ENCODE results near the gene PHKB.
A peak's percentile ranks its signal among the peaks of the same experiment; 100 is the strongest.

PHKB gene

DNA sequence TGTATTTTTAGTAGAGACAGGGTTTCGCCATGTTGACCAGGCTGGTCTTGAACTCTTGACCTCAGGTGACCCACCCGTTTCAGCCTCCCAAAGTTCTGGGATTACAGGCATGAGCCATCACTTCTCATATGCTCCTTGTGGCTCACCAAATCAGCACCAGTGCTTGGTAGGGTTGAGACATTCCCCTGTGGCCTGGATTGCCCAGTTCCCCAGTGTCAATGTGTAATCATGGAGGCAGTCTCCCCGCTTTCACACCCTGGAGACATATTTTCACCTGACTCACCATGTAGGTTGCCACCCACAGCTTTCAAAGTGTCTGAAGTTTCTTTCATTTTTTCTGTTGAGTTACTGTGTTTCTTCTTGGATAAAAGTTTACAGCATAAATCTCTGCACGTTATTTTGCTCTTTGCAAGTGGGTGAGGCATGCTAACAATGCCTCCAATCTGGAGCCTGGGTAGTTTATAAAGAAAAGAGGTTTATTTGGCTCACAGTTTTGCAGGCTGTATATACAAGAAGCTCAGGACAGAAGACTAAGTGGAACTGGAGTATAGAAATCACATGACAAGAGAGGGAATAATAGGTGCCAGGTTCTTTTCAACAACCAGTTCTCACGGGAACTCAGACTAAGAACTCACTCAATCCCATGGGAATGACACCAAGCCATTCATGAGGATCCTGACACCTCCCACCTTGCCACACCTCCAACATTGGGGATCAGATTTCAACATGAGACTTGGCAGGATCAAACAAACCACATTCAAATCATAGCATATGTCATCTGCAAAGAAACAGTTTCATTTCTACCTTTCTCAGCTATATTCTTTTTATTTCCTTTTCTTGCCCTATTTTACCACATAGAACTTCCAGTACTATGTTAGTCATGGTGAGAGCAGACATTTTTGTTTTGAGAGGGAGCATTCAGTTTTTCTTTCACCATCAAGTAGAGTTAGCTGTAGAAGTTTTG lies 113.2 kb downstream of the PHKB start:
- DNase-seq, result peak; percentile 9

- DNase-seq, result no peak
Observed at GRCh38 chr16:47577029-47577428, 115.9 kb downstream of the PHKB start.

GRCh38 chr16:47578033-47578432 lies 116.9 kb downstream of the PHKB start:
- no peak for DNase-seq

DNA sequence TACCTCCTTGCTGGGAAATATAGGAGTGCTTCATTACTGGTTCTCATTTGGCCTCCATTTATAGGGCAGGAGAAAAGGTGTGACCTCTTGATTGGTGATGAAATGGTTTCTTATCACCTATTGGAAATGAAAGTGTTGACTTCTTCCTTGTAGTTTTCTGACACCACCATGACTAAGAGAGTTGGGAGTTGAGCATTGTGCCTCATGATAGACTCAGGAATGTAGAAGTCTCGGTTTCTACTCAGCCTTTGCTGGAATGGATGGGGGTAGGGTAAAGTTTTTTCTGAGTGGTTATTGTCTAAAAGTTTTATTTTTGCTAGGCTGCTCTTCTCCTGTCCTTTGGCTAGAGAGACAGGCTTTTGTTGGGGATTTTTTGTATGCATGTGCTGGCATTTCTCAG lies 117.4 kb downstream of the PHKB start:
- no peak for DNase-seq

- DNase-seq, result no peak
Observed at GRCh38 chr16:47581114-47581513, 120.0 kb downstream of the PHKB start.

- DNase-seq, result no peak
Observed at GRCh38 chr16:47584464-47585225, 123.5 kb downstream of the PHKB start.

DNA sequence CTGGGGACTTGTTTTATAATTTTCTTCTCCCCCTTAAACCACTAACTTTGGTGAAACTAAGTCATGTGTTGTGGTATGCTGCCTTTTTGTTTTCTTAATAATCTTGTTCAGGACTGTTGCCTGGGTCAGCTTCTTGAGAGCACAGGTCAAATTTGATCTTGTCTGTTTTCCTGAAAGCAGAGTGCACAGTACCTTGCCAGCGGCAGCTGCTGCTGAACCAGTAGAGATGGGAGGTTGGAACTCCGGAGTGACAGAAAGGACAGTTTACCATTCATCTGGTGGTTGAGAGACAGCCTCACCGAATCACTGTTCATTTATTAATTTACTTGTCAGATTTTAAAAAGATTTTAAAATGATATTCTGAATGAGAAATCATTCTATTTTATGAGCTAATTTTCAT lies 125.0 kb downstream of the PHKB start:
- no peak for DNase-seq

DNA sequence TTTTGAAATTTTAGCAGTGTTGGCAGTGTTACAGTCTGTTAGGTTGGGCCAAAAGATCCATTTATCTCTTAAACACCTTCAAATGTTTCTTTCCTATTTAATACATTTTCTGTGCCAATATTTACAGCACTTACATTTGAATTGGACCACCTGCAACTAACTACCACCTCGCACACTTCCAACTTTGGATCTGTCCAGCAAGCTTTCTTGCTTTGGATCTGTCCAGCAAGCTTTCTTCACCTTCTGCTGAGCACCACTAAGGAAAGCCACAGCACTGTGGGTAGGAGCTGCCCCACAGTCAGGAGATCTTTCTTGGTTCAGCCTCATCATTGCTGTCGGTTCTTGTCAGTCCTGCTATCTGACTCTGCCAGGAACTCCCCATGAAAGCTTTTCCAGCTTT lies 129.3 kb downstream of the PHKB start:
- no peak for DNase-seq

- no peak for DNase-seq
Observed at GRCh38 chr16:47592232-47592631, 131.1 kb downstream of the PHKB start.

DNA sequence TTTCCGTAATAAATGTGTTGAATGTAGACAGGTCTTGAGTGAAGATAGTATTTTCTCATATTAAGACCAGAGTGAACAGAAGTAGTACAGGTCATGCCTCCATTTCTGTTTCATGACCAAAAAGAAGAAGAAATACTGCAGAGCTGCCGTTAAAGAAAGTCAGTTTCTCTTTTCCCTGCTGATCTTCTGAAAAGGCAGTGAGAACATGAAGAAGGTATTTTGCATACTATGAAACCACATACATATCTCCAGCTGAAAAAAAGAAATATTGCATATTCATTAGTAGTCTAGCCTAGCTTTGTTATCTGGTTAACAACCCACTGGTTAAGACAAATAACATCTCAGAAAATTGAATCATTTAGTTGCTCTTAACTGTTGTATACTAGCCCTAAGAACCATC lies 138.4 kb downstream of the PHKB start:
- no peak for DNase-seq

DNA sequence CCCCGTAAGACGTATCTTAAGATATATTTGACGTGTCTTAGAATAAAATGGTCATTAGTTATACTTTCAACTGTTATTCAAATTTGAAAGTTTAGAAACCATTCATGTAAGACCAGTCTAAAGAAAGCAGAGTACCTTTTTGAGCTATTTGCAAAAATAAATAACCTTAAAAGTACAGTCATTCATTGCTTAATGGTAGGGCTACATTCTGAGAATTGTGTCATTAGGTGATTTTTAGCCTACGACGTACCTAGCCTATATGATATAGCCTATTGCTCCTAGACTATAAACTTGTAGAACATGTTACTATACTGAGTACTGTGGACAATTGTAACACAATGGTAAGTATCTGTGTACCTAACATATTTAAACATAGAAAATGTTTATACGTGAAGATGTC lies 139.2 kb downstream of the PHKB start:
- no peak for DNase-seq

DNA sequence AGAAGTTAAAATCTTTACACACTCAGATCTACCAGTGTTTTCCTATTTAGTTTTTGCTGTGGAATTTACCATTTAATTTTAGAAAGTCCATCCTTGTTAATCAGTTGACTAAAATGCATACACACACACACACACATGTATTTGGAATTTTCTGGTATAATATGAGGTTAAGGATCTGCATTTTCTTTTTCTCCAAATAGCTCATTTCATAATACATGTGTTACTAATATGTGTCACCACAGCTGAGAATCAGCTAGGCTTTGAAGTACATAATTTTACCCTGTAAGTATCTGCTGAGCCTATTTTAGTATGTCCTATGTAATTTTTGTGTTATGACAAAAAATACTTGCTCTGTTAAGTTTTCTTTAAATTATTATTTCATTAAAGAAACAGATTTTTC lies 143.2 kb downstream of the PHKB start:
- DNase-seq, result no peak

DNA sequence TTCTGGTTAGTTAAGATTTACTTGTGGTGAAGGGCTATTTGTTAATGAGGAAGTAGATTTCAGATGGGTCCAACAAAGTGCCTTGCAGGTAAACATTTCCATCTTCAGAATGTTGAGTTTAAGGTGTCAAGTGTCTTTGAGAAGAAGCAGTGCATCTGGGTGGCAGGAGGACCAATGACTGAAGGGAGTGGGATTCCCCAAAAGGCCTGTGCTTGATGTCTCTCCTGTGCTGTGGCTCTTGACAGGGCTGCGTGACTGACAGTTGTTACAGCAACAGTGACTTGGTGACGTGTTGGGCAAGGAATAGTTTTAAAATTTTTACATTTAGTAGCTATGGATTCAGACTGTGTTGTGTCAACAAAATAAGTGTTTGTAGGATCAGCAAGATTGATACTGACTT lies 149.9 kb downstream of the PHKB start:
- DNase-seq, result no peak

DNA sequence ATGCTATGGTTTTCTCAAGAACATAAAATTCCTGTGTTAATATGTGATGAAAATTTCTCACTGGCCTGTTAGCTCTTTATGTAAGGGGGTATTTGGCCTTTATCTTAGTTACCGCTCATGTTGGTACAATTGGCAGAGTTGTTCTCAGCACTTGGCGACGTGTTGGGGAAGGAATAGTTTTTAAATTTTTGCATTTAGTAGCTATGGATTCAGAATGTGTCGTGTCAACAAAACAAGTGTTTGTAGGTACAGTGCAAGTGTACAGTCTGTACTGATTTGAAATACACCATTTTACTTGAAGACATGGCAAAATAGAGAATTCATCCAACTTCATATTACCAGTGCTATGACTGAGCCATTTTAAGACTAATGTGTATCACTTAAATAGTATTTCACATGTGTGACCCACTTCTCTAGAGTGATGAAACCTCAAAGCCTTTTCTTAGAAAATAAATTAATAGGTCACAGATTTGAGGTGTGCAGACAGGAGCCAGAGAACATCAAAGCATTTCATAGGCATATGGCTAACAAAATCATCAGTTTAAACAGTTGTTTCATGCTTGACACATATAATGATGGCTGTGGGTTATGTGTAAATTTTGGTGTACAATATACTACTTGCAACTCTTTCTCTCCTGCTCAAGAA lies 150.8 kb downstream of the PHKB start:
- DNase-seq, result no peak

DNA sequence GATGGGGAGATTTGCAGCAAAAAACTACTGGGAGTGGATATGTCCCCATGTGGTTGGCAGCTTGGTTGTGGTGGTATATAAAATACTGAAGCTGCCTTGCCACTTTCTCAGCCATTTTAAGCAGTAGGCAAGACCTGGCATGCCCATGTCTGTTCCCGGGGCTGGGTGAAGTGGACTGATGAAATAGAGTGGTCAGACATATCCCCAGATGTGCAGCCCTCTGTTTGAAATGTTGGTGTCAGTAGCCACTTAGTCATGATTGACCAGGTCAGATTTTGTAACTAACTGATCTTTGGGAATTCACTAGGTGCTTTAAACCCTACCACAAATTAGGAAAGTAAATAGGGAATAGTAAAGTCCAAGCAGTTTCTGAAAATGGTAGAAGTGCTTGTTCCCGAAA lies 151.6 kb downstream of the PHKB start:
- DNase-seq, result no peak

GRCh38 chr16:47613251-47613650 lies 152.1 kb downstream of the PHKB start:
- DNase-seq, result no peak

- DNase-seq, result no peak
Observed at GRCh38 chr16:47617732-47618131, 156.6 kb downstream of the PHKB start.

- no peak for DNase-seq
Observed at GRCh38 chr16:47622451-47623176, 161.5 kb downstream of the PHKB start.

GRCh38 chr16:47624563-47624962 lies 163.4 kb downstream of the PHKB start:
- no peak for DNase-seq

DNA sequence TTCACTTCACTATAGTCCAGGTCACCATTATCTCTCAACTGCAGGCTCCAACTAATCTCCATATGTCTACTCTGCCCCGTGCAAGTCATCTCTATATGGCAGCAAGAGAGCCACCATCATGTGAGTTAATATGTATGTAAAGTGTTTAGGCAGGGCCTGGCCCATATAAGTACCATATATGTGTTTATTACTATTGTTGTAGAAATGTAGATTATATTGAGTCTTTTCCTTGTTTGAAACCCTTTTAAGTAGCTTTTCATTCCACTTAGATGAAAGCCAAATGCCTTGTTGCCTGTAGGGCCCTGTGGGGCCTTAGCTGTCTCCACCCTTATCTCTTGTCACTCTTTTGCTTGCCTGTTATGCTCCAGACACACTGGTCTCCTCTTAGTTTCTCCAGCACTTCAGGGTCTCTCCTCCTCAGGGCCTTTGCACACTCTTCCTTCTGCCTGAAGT lies 164.0 kb downstream of the PHKB start:
- no peak for DNase-seq

GRCh38 chr16:47626246-47626645 lies 165.1 kb downstream of the PHKB start:
- no peak for DNase-seq

- no peak for DNase-seq
Observed at GRCh38 chr16:47627085-47627639, 166.0 kb downstream of the PHKB start.

- DNase-seq, result no peak
Observed at GRCh38 chr16:47627721-47628120, 166.6 kb downstream of the PHKB start.
